Effector memory CD4-positive, alpha-beta T cell (primary cell): Measurements from ENCODE around the gene NTN4.

Experiments
- DNase-seq, 3 donors: peaks; one replicate each; pipeline ENCODE4 v3.0.0-alpha.2; 2020
- H3K27ac ChIP-seq: 2 replicates; pipeline ENCODE4 v1.7.0; 2013; ENCODE audit warnings: mild to moderate bottlenecking, low read length, moderate library complexity; ENCODE audit not compliant: insufficient read depth, poor library complexity, severe bottlenecking
- H3K27me3 ChIP-seq: replicated peaks from 2 replicates; pipeline ENCODE4 v1.7.0; 2013; ENCODE audit warnings: mild to moderate bottlenecking, low read length; ENCODE audit not compliant: insufficient read depth, control insufficient read depth, poor library complexity, severe bottlenecking
- H3K36me3 ChIP-seq: 2 replicates; pipeline ENCODE4 v1.7.0; 2013; ENCODE audit warnings: mild to moderate bottlenecking, low read length, moderate library complexity; ENCODE audit not compliant: control insufficient read depth, insufficient read depth
- H3K4me1 ChIP-seq: 2 replicates; pipeline ENCODE4 v1.7.0; 2013; ENCODE audit warnings: low read length, mild to moderate bottlenecking; ENCODE audit not compliant: control insufficient read depth, insufficient read depth, poor library complexity, severe bottlenecking
- H3K4me3 ChIP-seq: 2 replicates; pipeline ENCODE4 v1.7.0; 2013; ENCODE audit warnings: low read length, low read depth, mild to moderate bottlenecking; ENCODE audit not compliant: insufficient read depth, poor library complexity, severe bottlenecking
- H3K9me3 ChIP-seq: 2 replicates; pipeline ENCODE4 v1.7.0; 2013; ENCODE audit warnings: mild to moderate bottlenecking, low read length, moderate library complexity; ENCODE audit not compliant: control insufficient read depth

The NTN4 gene

GRCh38 chr12:95717316-95717928 is 73.1 kb downstream of the NTN4 start:
- Histone ChIP-seq H3K27ac (no peak overlapping the region), H3K4me1 (no peaks in the 10 kb centered on the region), H3K4me3 (no peak overlapping the region), H3K36me3 (no peaks in the 10 kb centered on the region), H3K9me3 (no peaks in the 10 kb centered on the region), H3K27me3 (no peaks in the 10 kb centered on the region)
- no peak for DNase-seq

GRCh38 chr12:95715177-95715576 is 75.4 kb downstream of the NTN4 start:
- Histone ChIP-seq H3K36me3 (no peaks in the 10 kb centered on the region), H3K4me1 (no peaks in the 10 kb centered on the region), H3K27me3 (no peaks in the 10 kb centered on the region), H3K9me3 (no peaks in the 10 kb centered on the region), H3K4me3 (no peak overlapping the region), H3K27ac (no peak overlapping the region)
- DNase-seq = no peak

GRCh38 chr12:95712269-95712668 is 78.3 kb downstream of the NTN4 start:
- H3K9me3 ChIP-seq = no peaks in the 10 kb centered on the region
- H3K36me3 ChIP-seq = no peaks in the 10 kb centered on the region
- H3K27ac ChIP-seq = no peak overlapping the region
- no peak for DNase-seq
- no peak overlapping the region for H3K4me3 ChIP-seq
- H3K27me3 ChIP-seq = no peaks in the 10 kb centered on the region
- no peaks in the 10 kb centered on the region for H3K4me1 ChIP-seq

- Histone ChIP-seq H3K27me3 (no peaks in the 10 kb centered on the region), H3K36me3 (no peaks in the 10 kb centered on the region), H3K4me3 (no peak overlapping the region), H3K9me3 (no peaks in the 10 kb centered on the region), H3K27ac (no peak overlapping the region), H3K4me1 (no peaks in the 10 kb centered on the region)
- no peak for DNase-seq
These were observed 80.2 kb downstream of the NTN4 start for GRCh38 chr12:95710386-95710785.

- Histone ChIP-seq H3K36me3 (no peaks in the 10 kb centered on the region), H3K27ac (no peak overlapping the region), H3K9me3 (no peaks in the 10 kb centered on the region), H3K4me1 (no peaks in the 10 kb centered on the region), H3K4me3 (no peak overlapping the region), H3K27me3 (no peaks in the 10 kb centered on the region)
- DNase-seq = no peak
These were observed 81.4 kb downstream of the NTN4 start for GRCh38 chr12:95709152-95709551.

GRCh38 chr12:95705143-95705542 is 85.4 kb downstream of the NTN4 start:
- H3K9me3 ChIP-seq = no peaks in the 10 kb centered on the region

GRCh38 chr12:95703986-95704385 is 86.6 kb downstream of the NTN4 start:
- H3K4me3 ChIP-seq = no peak overlapping the region
- DNase-seq = no peak
- no peaks in the 10 kb centered on the region for H3K27me3 ChIP-seq
- H3K36me3 ChIP-seq = no peaks in the 10 kb centered on the region
- no peak overlapping the region for H3K27ac ChIP-seq
- no peaks in the 10 kb centered on the region for H3K4me1 ChIP-seq
- no peaks in the 10 kb centered on the region for H3K9me3 ChIP-seq

More at GRCh38 chr12:95705143-95705542, 85.4 kb downstream of the NTN4 start:
- Histone ChIP-seq H3K36me3 (no peaks in the 10 kb centered on the region), H3K4me1 (no peaks in the 10 kb centered on the region), H3K27me3 (no peaks in the 10 kb centered on the region), H3K4me3 (no peak overlapping the region), H3K27ac (no peak overlapping the region)
- no peak for DNase-seq

- DNase-seq = no peak
- no peaks in the 10 kb centered on the region for H3K4me1 ChIP-seq
- no peak overlapping the region for H3K27ac ChIP-seq
- no peaks in the 10 kb centered on the region for H3K9me3 ChIP-seq
- no peak overlapping the region for H3K4me3 ChIP-seq
- no peaks in the 10 kb centered on the region for H3K27me3 ChIP-seq
- no peaks in the 10 kb centered on the region for H3K36me3 ChIP-seq
These were observed 88.7 kb downstream of the NTN4 start for GRCh38 chr12:95701722-95702418.

GRCh38 chr12:95701275-95701674 is 89.3 kb downstream of the NTN4 start:
- H3K4me3 ChIP-seq = no peak overlapping the region
- H3K27ac ChIP-seq = no peak overlapping the region
- no peaks in the 10 kb centered on the region for H3K9me3 ChIP-seq
- no peak for DNase-seq
- H3K36me3 ChIP-seq = no peaks in the 10 kb centered on the region
- H3K27me3 ChIP-seq = no peaks in the 10 kb centered on the region
- H3K4me1 ChIP-seq = no peaks in the 10 kb centered on the region

- Histone ChIP-seq H3K36me3 (no peaks in the 10 kb centered on the region), H3K4me3 (no peak overlapping the region), H3K4me1 (no peaks in the 10 kb centered on the region), H3K9me3 (no peaks in the 10 kb centered on the region), H3K27me3 (no peaks in the 10 kb centered on the region), H3K27ac (no peak overlapping the region)
- DNase-seq = no peak
These were observed 90.2 kb downstream of the NTN4 start for GRCh38 chr12:95700316-95700785.
